Activated CD8-positive, alpha-beta T cell treated with anti-CD3 and anti-CD28 coated beads, Interleukin-2, amount 10 ng/mL, durations not matched to agents 7 days and 5 days (primary cell): ENCODE results near the gene BCHE. TPM values are rescaled to one million over a fixed set of nuclear protein-coding genes. Genes with fewer than 3 reads are reported as not detected.

Experiments used
- ATAC-seq: fragments of 150-1000 bp; cut with Tn5 transposase; one replicate; pipeline ENCODE4 v1.10.0; 2021; ENCODE audit warnings: moderate library complexity
- CTCF ChIA-PET: fragments of 350-600 bp; sonication (Branson Sonifier 250); formaldehyde crosslinking; loops from one replicate; lab custom pipeline; 2021; ENCODE audit warnings: antibody characterized with exemption; lab: Charles Lee
- POLR2A ChIA-PET: fragments of 350-600 bp; sonication (Branson Sonifier 250); formaldehyde crosslinking; loops from one replicate; lab custom pipeline; 2021; ENCODE audit warnings: antibody characterized with exemption; lab: Charles Lee
- DNase-seq: peaks from one replicate; pipeline ENCODE4 v3.0.0-alpha.2; 2020
- H3K27ac Mint-ChIP-seq: one replicate; pipeline ENCODE4 v1.8.0; 2021; ENCODE audit warnings: mild to moderate bottlenecking, mixed read lengths
- H3K27me3 Mint-ChIP-seq: one replicate; pipeline ENCODE4 v1.8.0; 2021; ENCODE audit warnings: low read depth, mixed read lengths
- H3K36me3 Mint-ChIP-seq: one replicate; pipeline ENCODE4 v1.8.0; 2021; ENCODE audit warnings: low read depth, mixed read lengths
- H3K4me1 Mint-ChIP-seq: one replicate; pipeline ENCODE4 v1.8.0; 2021; ENCODE audit warnings: low read depth, mixed read lengths
- H3K4me3 Mint-ChIP-seq: one replicate; pipeline ENCODE4 v1.8.0; 2021; ENCODE audit warnings: mild to moderate bottlenecking, mixed read lengths
- H3K9me3 Mint-ChIP-seq: one replicate; pipeline ENCODE4 v1.8.0; 2022; ENCODE audit warnings: mixed read lengths; ENCODE audit not compliant: insufficient read depth
- total RNA-seq, 2 experiments: library from RNA; stranded (reverse); gene quantifications; one replicate each; pipeline ENCODE4 v1.2.3, GENCODE V29; 2021

The BCHE gene
- total RNA-seq, 2 experiments from 2014 or later, result not detected

DNA sequence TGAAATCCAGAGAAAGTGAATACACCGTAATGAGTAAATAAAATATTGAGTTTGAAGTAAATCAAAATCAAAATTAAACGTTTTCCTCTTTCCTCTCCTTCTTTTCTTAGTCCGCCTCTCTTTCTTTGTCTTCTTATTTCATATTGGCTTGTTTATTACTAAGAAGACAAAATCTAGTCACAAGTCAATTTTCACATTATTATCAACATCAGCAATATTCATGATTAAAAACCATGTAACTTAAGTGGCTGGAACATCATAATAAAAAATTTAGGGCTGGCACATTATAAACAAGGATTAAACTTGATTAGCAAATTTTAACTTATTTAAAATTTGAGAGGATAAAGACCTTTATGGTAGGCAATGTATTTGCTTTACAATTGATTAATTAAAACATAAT is 61.4 kb downstream of the BCHE start:
- ChIA-PET POLR2A (no interaction called here), CTCF (no interaction called here)
- Mint-ChIP-seq H3K27ac (no peak overlapping the region), H3K27me3 (no peaks in the 10 kb centered on the region), H3K4me1 (no peaks in the 10 kb centered on the region), H3K9me3 (no peaks in the 10 kb centered on the region), H3K36me3 (no peaks in the 10 kb centered on the region), H3K4me3 (no peak overlapping the region)
- no peak for ATAC-seq
- DNase-seq, result no peak

DNA sequence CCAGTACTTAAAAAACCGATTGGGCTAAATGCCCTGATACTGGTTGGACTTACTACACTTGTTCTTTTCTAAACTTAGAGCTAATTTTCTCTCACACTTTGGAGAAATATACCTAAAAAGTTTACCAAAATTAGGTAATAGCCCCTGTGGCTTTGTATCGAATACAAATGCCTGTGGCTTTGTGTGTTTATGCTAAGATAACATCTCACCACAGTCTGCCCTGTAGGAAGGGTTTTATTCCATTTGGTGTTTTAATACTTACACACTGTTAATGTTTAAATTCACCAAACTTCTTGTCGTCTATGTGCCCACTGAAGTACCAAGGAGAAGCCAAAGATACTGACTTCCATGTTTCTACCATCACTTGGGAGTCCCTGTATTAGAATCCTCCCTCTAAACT is 66.4 kb downstream of the BCHE start:
- DNase-seq (no peak), ATAC-seq (no peak)
- Mint-ChIP-seq H3K4me3 (no peak overlapping the region), H3K36me3 (no peaks in the 10 kb centered on the region), H3K27ac (no peak overlapping the region), H3K27me3 (no peaks in the 10 kb centered on the region), H3K4me1 (no peaks in the 10 kb centered on the region), H3K9me3 (no peaks in the 10 kb centered on the region)
- POLR2A ChIA-PET, result no interaction called here
- CTCF ChIA-PET, result no interaction called here

- Mint-ChIP-seq H3K4me1 (no peaks in the 10 kb centered on the region), H3K27me3 (no peaks in the 10 kb centered on the region), H3K4me3 (no peak overlapping the region), H3K36me3 (no peaks in the 10 kb centered on the region), H3K27ac (no peak overlapping the region), H3K9me3 (peaks cover 12% of the 10 kb centered on the region)
- DNase-seq, result no peak
- ATAC-seq, result no peak
- ChIA-PET POLR2A (no interaction called here), CTCF (no interaction called here)
Observed at GRCh38 chr3:165768680-165769079, 68.5 kb downstream of the BCHE start.

DNA sequence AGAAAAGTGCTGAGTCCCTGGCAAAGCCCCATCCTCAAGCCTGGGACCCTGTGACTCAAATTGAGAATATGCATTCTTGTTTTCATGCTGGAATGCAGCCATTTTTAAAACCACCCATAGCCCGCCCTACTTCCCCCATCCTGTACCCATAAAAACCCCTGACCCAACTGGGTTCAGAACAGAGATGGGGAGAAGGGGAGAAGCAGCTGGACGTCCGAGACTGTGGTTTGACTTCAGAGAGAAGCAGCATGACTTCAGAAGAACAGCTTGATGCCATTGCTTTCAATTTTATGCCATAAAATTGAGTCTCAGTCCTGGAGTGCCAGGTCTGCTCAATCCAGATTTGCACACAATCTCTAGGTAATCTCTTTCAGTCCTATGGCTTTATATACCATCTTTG is 78.2 kb downstream of the BCHE start:
- Mint-ChIP-seq H3K9me3 (peaks cover 27% of the 10 kb centered on the region), H3K4me1 (no peaks in the 10 kb centered on the region), H3K36me3 (no peaks in the 10 kb centered on the region), H3K27ac (no peak overlapping the region), H3K27me3 (no peaks in the 10 kb centered on the region), H3K4me3 (no peak overlapping the region)
- POLR2A ChIA-PET, result no interaction called here
- CTCF ChIA-PET, result no interaction called here
- ATAC-seq, result no peak
- DNase-seq, result no peak

- no peaks in the 10 kb centered on the region for H3K36me3 Mint-ChIP-seq
- no peak overlapping the region for H3K4me3 Mint-ChIP-seq
- ATAC-seq, result no peak
- no peak overlapping the region for H3K27ac Mint-ChIP-seq
- ChIA-PET POLR2A (no interaction called here), CTCF (no interaction called here)
- H3K27me3 Mint-ChIP-seq, result no peaks in the 10 kb centered on the region
- H3K9me3 Mint-ChIP-seq, result peaks cover 18% of the 10 kb centered on the region
- DNase-seq, result no peak
- no peaks in the 10 kb centered on the region for H3K4me1 Mint-ChIP-seq
Observed at GRCh38 chr3:165755571-165755970, 81.7 kb downstream of the BCHE start.

GRCh38 chr3:165754219-165755007 is 82.8 kb downstream of the BCHE start:
- ATAC-seq (no peak), DNase-seq (no peak)
- Mint-ChIP-seq H3K4me3 (no peak overlapping the region), H3K4me1 (no peaks in the 10 kb centered on the region), H3K9me3 (peaks cover 12% of the 10 kb centered on the region), H3K36me3 (no peaks in the 10 kb centered on the region), H3K27me3 (no peaks in the 10 kb centered on the region), H3K27ac (no peak overlapping the region)
- CTCF ChIA-PET, result no interaction called here
- POLR2A ChIA-PET, result no interaction called here

DNA sequence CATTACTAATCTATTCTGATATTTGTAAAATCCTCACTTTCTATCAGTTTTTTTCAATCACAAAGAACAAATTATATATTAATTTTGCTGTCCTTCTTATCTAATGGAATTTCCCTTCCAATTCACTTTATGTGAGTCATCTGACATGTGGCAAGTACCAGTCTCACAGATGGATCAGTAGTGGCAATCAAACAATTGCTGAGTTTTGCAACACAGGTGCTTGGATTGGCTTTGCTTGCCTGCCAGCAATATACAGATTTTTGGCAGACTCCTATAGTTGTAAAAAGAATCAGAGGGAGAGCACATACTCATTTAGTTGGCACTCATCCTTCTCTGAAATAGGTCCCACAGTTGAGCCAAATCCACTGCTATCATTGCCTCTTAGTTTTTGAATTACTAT is 83.7 kb downstream of the BCHE start:
- H3K4me1 Mint-ChIP-seq, result no peaks in the 10 kb centered on the region
- no peak overlapping the region for H3K27ac Mint-ChIP-seq
- H3K9me3 Mint-ChIP-seq, result peaks cover 17% of the 10 kb centered on the region
- no peaks in the 10 kb centered on the region for H3K27me3 Mint-ChIP-seq
- DNase-seq (no peak), ATAC-seq (no peak)
- POLR2A ChIA-PET, result no interaction called here
- CTCF ChIA-PET, result no interaction called here
- H3K4me3 Mint-ChIP-seq, result no peak overlapping the region
- no peaks in the 10 kb centered on the region for H3K36me3 Mint-ChIP-seq

DNA sequence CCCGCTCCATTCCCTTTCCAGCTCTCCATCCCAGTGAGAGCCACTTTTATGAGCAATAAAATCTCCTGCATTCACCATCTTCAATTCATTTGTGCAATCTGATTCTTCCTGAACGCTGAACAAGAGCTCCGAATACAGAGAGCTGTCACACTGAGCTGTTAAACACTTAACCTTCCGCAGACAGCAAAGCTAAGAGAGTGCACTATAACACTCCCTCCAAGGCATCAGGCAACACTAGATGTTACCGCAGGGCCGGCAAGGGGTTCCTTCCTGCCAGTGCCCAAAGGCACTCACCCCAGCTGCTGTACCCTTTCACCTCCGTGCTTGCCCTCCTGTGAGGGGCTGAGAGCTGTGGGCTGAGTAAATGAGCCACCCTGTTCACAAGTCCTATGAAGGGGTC is 85.6 kb downstream of the BCHE start:
- Mint-ChIP-seq H3K4me1 (no peaks in the 10 kb centered on the region), H3K27me3 (no peaks in the 10 kb centered on the region), H3K9me3 (peaks cover 11% of the 10 kb centered on the region), H3K4me3 (no peak overlapping the region), H3K36me3 (no peaks in the 10 kb centered on the region), H3K27ac (no peak overlapping the region)
- POLR2A ChIA-PET, result no interaction called here
- ATAC-seq (no peak), DNase-seq (no peak)
- CTCF ChIA-PET, result no interaction called here

GRCh38 chr3:165749821-165750220 is 87.4 kb downstream of the BCHE start:
- no peaks in the 10 kb centered on the region for H3K27me3 Mint-ChIP-seq
- H3K27ac Mint-ChIP-seq, result no peak overlapping the region
- peaks cover 11% of the 10 kb centered on the region for H3K9me3 Mint-ChIP-seq
- H3K36me3 Mint-ChIP-seq, result no peaks in the 10 kb centered on the region
- POLR2A ChIA-PET, result no interaction called here
- CTCF ChIA-PET, result no interaction called here
- no peaks in the 10 kb centered on the region for H3K4me1 Mint-ChIP-seq
- H3K4me3 Mint-ChIP-seq, result no peak overlapping the region
- ATAC-seq (no peak), DNase-seq (no peak)

- no peaks in the 10 kb centered on the region for H3K4me1 Mint-ChIP-seq
- H3K36me3 Mint-ChIP-seq, result no peaks in the 10 kb centered on the region
Observed at GRCh38 chr3:165749241-165749640, 88.0 kb downstream of the BCHE start.

GRCh38 chr3:165748094-165748493 is 89.1 kb downstream of the BCHE start:
- no peak overlapping the region for H3K27ac Mint-ChIP-seq
- CTCF ChIA-PET, result no interaction called here

More at GRCh38 chr3:165749241-165749640, 88.0 kb downstream of the BCHE start:
- H3K9me3 Mint-ChIP-seq, result peaks cover 11% of the 10 kb centered on the region
- H3K27me3 Mint-ChIP-seq, result no peaks in the 10 kb centered on the region
- no peak overlapping the region for H3K4me3 Mint-ChIP-seq
- ChIA-PET CTCF (no interaction called here), POLR2A (no interaction called here)
- DNase-seq (no peak), ATAC-seq (no peak)
- H3K27ac Mint-ChIP-seq, result no peak overlapping the region

DNA sequence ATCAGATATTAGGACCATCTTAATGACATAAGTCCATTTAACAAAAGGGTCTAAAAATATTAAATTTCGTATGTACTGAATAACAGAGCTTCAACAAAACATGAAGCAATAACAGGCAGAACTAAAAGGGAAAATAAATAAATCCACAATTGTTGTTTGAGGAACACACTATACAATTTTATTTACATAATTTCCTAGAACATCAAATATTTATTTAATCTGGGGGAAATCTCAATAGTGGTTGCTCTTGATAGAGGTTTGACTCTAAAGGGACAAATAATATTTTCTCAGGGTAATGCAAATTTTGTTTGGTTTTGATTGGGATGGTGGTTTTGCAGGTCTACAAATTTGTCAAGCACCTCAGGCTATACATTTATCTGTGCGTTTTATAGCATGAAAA is 90.3 kb downstream of the BCHE start:
- ATAC-seq, result no peak
- DNase-seq, result no peak
- CTCF ChIA-PET, result no interaction called here

More at GRCh38 chr3:165748094-165748493, 89.1 kb downstream of the BCHE start:
- ATAC-seq, result no peak
- POLR2A ChIA-PET, result no interaction called here
- Mint-ChIP-seq H3K4me3 (no peak overlapping the region), H3K4me1 (no peaks in the 10 kb centered on the region), H3K9me3 (peaks cover 11% of the 10 kb centered on the region), H3K36me3 (no peaks in the 10 kb centered on the region), H3K27me3 (no peaks in the 10 kb centered on the region)
- no peak for DNase-seq

GRCh38 chr3:165744025-165744424 is 93.2 kb downstream of the BCHE start:
- ATAC-seq (no peak), DNase-seq (no peak)
- ChIA-PET CTCF (no interaction called here), POLR2A (no interaction called here)
- H3K36me3 Mint-ChIP-seq, result no peaks in the 10 kb centered on the region
- H3K27me3 Mint-ChIP-seq, result no peaks in the 10 kb centered on the region
- H3K4me1 Mint-ChIP-seq, result no peaks in the 10 kb centered on the region
- H3K27ac Mint-ChIP-seq, result no peak overlapping the region
- no peak overlapping the region for H3K4me3 Mint-ChIP-seq
- peaks cover 3% of the 10 kb centered on the region for H3K9me3 Mint-ChIP-seq

More for the DNA sequence above, 90.3 kb downstream of the BCHE start:
- H3K4me3 Mint-ChIP-seq, result no peak overlapping the region
- H3K27ac Mint-ChIP-seq, result no peak overlapping the region
- no peaks in the 10 kb centered on the region for H3K27me3 Mint-ChIP-seq
- no peaks in the 10 kb centered on the region for H3K4me1 Mint-ChIP-seq
- H3K36me3 Mint-ChIP-seq, result no peaks in the 10 kb centered on the region
- peaks cover 11% of the 10 kb centered on the region for H3K9me3 Mint-ChIP-seq
- POLR2A ChIA-PET, result no interaction called here
